ENCODE measurements around the gene NTNG1.

The NTNG1 gene

GRCh38 chr1:107246775-107247345 is 106.0 kb downstream of the NTNG1 start:
- Mint-ChIP-seq H3K27ac (peak overlapping the region; percentile 84), H3K4me1 (peaks cover 12% of the 10 kb centered on the region), H3K36me3 (ENCODE audit: low read depth) (no peaks in the 10 kb centered on the region), H3K4me3 (no peak overlapping the region), H3K9me3 (no peaks in the 10 kb centered on the region), H3K27me3 (ENCODE audit: low read depth, poor library complexity) (no peaks in the 10 kb centered on the region)
- no peak for DNase-seq
- TF ChIP-seq, protein P1, sequence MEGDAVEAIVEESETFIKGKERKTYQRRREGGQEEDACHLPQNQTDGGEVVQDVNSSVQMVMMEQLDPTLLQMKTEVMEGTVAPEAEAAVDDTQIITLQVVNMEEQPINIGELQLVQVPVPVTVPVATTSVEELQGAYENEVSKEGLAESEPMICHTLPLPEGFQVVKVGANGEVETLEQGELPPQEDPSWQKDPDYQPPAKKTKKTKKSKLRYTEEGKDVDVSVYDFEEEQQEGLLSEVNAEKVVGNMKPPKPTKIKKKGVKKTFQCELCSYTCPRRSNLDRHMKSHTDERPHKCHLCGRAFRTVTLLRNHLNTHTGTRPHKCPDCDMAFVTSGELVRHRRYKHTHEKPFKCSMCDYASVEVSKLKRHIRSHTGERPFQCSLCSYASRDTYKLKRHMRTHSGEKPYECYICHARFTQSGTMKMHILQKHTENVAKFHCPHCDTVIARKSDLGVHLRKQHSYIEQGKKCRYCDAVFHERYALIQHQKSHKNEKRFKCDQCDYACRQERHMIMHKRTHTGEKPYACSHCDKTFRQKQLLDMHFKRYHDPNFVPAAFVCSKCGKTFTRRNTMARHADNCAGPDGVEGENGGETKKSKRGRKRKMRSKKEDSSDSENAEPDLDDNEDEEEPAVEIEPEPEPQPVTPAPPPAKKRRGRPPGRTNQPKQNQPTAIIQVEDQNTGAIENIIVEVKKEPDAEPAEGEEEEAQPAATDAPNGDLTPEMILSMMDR (IDR thresholded peaks at IDR 0.05): no peak

DNA sequence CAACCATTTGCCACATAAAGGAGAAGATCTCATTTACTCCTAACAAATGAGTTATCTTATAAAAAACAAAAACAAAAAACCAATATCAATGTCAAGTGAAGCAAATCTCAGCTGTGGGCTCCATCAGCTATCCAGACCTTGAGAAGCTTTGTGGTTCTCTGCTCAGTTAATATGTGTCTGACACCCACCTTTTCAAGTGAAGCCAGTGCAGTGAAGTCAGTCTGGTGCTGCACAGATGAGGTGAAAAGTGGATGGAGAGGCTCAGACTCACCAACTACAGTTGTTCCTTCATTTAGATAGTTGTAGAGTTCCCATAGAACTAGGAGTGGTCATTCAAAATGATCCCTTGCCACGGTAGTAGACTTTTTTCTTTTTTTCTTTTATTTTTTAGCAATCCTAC is 106.8 kb downstream of the NTNG1 start:
- TF ChIP-seq, protein P1 (IDR thresholded peaks at IDR 0.05): no peak
- no peak for DNase-seq

GRCh38 chr1:107250169-107250568 is 109.3 kb downstream of the NTNG1 start:
- TF ChIP-seq, protein P1 (IDR thresholded peaks at IDR 0.05): no peak
- H3K36me3 Mint-ChIP-seq (ENCODE audit: low read depth): no peaks in the 10 kb centered on the region
- DNase-seq: no peak
- peaks cover 17% of the 10 kb centered on the region for H3K4me1 Mint-ChIP-seq
- no peaks in the 10 kb centered on the region for H3K9me3 Mint-ChIP-seq
- H3K27me3 Mint-ChIP-seq (ENCODE audit: low read depth, poor library complexity): no peaks in the 10 kb centered on the region
- H3K4me3 Mint-ChIP-seq: no peak overlapping the region
- H3K27ac Mint-ChIP-seq: no peak overlapping the region

More for the DNA sequence above, 106.8 kb downstream of the NTNG1 start:
- Mint-ChIP-seq H3K27ac (no peak overlapping the region), H3K4me1 (peaks cover 12% of the 10 kb centered on the region), H3K4me3 (no peak overlapping the region), H3K36me3 (ENCODE audit: low read depth) (no peaks in the 10 kb centered on the region), H3K9me3 (no peaks in the 10 kb centered on the region), H3K27me3 (ENCODE audit: low read depth, poor library complexity) (no peaks in the 10 kb centered on the region)

DNA sequence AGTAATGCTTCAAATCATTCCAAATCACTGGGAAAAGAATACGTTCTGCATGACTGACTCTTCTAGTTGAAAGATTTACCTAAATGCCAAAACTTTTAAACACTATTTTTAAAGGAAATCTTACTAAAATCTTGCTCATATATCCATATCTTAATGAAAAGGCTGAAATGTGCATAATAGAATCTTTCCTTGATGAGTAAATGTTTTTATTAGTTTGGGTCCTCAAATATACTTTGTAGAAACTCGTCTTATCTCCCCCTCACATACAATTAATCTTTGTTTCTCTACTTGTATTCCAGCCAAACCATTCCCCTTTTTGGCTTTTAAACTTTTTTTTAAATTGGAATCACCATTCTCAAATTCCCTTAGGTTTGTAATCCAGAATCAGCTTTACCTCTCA is 110.2 kb downstream of the NTNG1 start:
- H3K4me1 Mint-ChIP-seq: peaks cover 17% of the 10 kb centered on the region
- no peaks in the 10 kb centered on the region for H3K36me3 Mint-ChIP-seq (ENCODE audit: low read depth)
- no peaks in the 10 kb centered on the region for H3K9me3 Mint-ChIP-seq
- DNase-seq: no peak
- no peak overlapping the region for H3K27ac Mint-ChIP-seq
- no peak overlapping the region for H3K4me3 Mint-ChIP-seq
- TF ChIP-seq, protein P1 (IDR thresholded peaks at IDR 0.05): no peak
- H3K27me3 Mint-ChIP-seq (ENCODE audit: low read depth, poor library complexity): no peaks in the 10 kb centered on the region

GRCh38 chr1:107251839-107252238 is 111.0 kb downstream of the NTNG1 start:
- Mint-ChIP-seq H3K9me3 (no peaks in the 10 kb centered on the region), H3K27me3 (ENCODE audit: low read depth, poor library complexity) (no peaks in the 10 kb centered on the region), H3K4me1 (peaks cover 15% of the 10 kb centered on the region), H3K36me3 (ENCODE audit: low read depth) (no peaks in the 10 kb centered on the region), H3K4me3 (no peak overlapping the region), H3K27ac (no peak overlapping the region)
- TF ChIP-seq, protein P1 (IDR thresholded peaks at IDR 0.05): no peak
- no peak for DNase-seq

GRCh38 chr1:107252271-107252670 is 111.4 kb downstream of the NTNG1 start:
- Mint-ChIP-seq H3K4me3 (no peak overlapping the region), H3K4me1 (peaks cover 11% of the 10 kb centered on the region), H3K27ac (no peak overlapping the region), H3K9me3 (no peaks in the 10 kb centered on the region), H3K36me3 (ENCODE audit: low read depth) (no peaks in the 10 kb centered on the region), H3K27me3 (ENCODE audit: low read depth, poor library complexity) (no peaks in the 10 kb centered on the region)
- no peak for DNase-seq
- TF ChIP-seq, protein P1 (IDR thresholded peaks at IDR 0.05): no peak

Measured in nephron progenitor cell (in vitro differentiated cells).